ENCODE results near the gene EXOSC6. TPM values are rescaled to one million over a fixed set of nuclear protein-coding genes. Genes with fewer than 3 reads are reported as not detected.
"Not testable (repeated sequence)": the region's sequence is repeated elsewhere in the genome, so short reads cannot be mapped to it uniquely, and the experiment has no call there.

The EXOSC6 gene
- total RNA-seq, 1 donor from 2014 or later = 32.0 TPM

- H3K36me3 Mint-ChIP-seq (ENCODE audit: low read depth) = peaks cover 78% of the 10 kb centered on the region
- ATAC-seq (ENCODE audit: low read depth) = no peak
- no peak overlapping the region for H3K27ac Mint-ChIP-seq
- H3K27me3 Mint-ChIP-seq = no peaks in the 10 kb centered on the region
- no peaks in the 10 kb centered on the region for H3K9me3 Mint-ChIP-seq
- intact Hi-C loops (cut with micrococcal nuclease) = no loop called here
- no peak overlapping the region for H3K4me3 Mint-ChIP-seq
- CTCF ChIA-PET = no interaction called here
- POLR2A ChIA-PET = interaction anchor here (0.7 kb wide), 1 partner anchor 1171 kb away, joined by 10 read pairs; the partner anchor contains the start of gene HAS3
- no peak for TF ChIP-seq CTCF (IDR thresholded peaks at IDR 0.05)
- H3K4me1 Mint-ChIP-seq = no peaks in the 10 kb centered on the region
- no peak for DNase-seq
These were observed 24.7 kb upstream of the EXOSC6 start for GRCh38 chr16:70276392-70276791.

- CTCF ChIA-PET = no interaction called here
- Mint-ChIP-seq H3K4me1 (no peaks in the 10 kb centered on the region), H3K9me3 (no peaks in the 10 kb centered on the region), H3K27ac (no peak overlapping the region), H3K27me3 (no peaks in the 10 kb centered on the region), H3K36me3 (ENCODE audit: low read depth) (peaks cover 80% of the 10 kb centered on the region), H3K4me3 (no peak overlapping the region)
- POLR2A ChIA-PET = no interaction called here
- intact Hi-C loops (cut with micrococcal nuclease) = no loop called here
- no peak for TF ChIP-seq CTCF (IDR thresholded peaks at IDR 0.05)
- ATAC-seq (ENCODE audit: low read depth) (no peak), DNase-seq (no peak)
These were observed 20.0 kb upstream of the EXOSC6 start for GRCh38 chr16:70271696-70272095.

- no peak for TF ChIP-seq CTCF (IDR thresholded peaks at IDR 0.05)
- H3K4me1 Mint-ChIP-seq = no peaks in the 10 kb centered on the region
- ChIA-PET POLR2A (no interaction called here), CTCF (no interaction called here)
- no peak overlapping the region for H3K4me3 Mint-ChIP-seq
- H3K36me3 Mint-ChIP-seq (ENCODE audit: low read depth) = peaks cover 76% of the 10 kb centered on the region
- no peak overlapping the region for H3K27ac Mint-ChIP-seq
- no peaks in the 10 kb centered on the region for H3K27me3 Mint-ChIP-seq
- DNase-seq (no peak), ATAC-seq (ENCODE audit: low read depth) (no peak)
- no peaks in the 10 kb centered on the region for H3K9me3 Mint-ChIP-seq
- intact Hi-C loops (cut with micrococcal nuclease) = no loop called here
These were observed 18.4 kb upstream of the EXOSC6 start for GRCh38 chr16:70270176-70270575.

GRCh38 chr16:70269471-70269870, 17.7 kb upstream of the EXOSC6 start:
- POLR2A ChIA-PET = no interaction called here
- H3K9me3 Mint-ChIP-seq = no peaks in the 10 kb centered on the region
- no peak for TF ChIP-seq CTCF (IDR thresholded peaks at IDR 0.05)
- peaks cover 77% of the 10 kb centered on the region for H3K36me3 Mint-ChIP-seq (ENCODE audit: low read depth)
- H3K27ac Mint-ChIP-seq = no peak overlapping the region
- intact Hi-C loops (cut with micrococcal nuclease) = no loop called here
- no peak overlapping the region for H3K4me3 Mint-ChIP-seq
- DNase-seq (no peak), ATAC-seq (ENCODE audit: low read depth) (no peak)
- H3K4me1 Mint-ChIP-seq = no peaks in the 10 kb centered on the region
- CTCF ChIA-PET = no interaction called here
- H3K27me3 Mint-ChIP-seq = no peaks in the 10 kb centered on the region

GRCh38 chr16:70267922-70268321, 16.2 kb upstream of the EXOSC6 start:
- DNase-seq; intact Hi-C loops (cut with micrococcal nuclease); H3K4me1 Mint-ChIP-seq; H3K4me3 Mint-ChIP-seq; H3K27me3 Mint-ChIP-seq; ATAC-seq (ENCODE audit: low read depth); H3K27ac Mint-ChIP-seq; POLR2A ChIA-PET; H3K9me3 Mint-ChIP-seq: not testable (repeated sequence)
- peaks cover 81% of the 10 kb centered on the region for H3K36me3 Mint-ChIP-seq (ENCODE audit: low read depth)
- CTCF ChIA-PET = interaction anchor here (0.6 kb wide), 1 partner anchor 16 kb away, joined by 3 read pairs; the partner anchor contains the start of gene EXOSC6

- no peak overlapping the region for H3K27ac Mint-ChIP-seq
- H3K27me3 Mint-ChIP-seq = no peaks in the 10 kb centered on the region
These were observed 15.8 kb upstream of the EXOSC6 start for GRCh38 chr16:70267516-70267915.

GRCh38 chr16:70259903-70260302, 8.2 kb upstream of the EXOSC6 start:
- POLR2A ChIA-PET; CTCF ChIA-PET; DNase-seq; H3K27me3 Mint-ChIP-seq; H3K4me1 Mint-ChIP-seq; H3K9me3 Mint-ChIP-seq; H3K4me3 Mint-ChIP-seq; H3K27ac Mint-ChIP-seq; ATAC-seq (ENCODE audit: low read depth): not testable (repeated sequence)
- intact Hi-C loops (cut with micrococcal nuclease) = loop anchor here (10.0 kb wide), 1 partner anchor 95 kb away; no protein-coding TSS in a partner anchor
- peaks cover 91% of the 10 kb centered on the region for H3K36me3 Mint-ChIP-seq (ENCODE audit: low read depth)

More at GRCh38 chr16:70267516-70267915, 15.8 kb upstream of the EXOSC6 start:
- no peaks in the 10 kb centered on the region for H3K4me1 Mint-ChIP-seq
- DNase-seq (no peak), ATAC-seq (ENCODE audit: low read depth) (no peak)
- H3K4me3 Mint-ChIP-seq = no peak overlapping the region
- intact Hi-C loops (cut with micrococcal nuclease) = no loop called here
- CTCF ChIA-PET = no interaction called here
- H3K36me3 Mint-ChIP-seq (ENCODE audit: low read depth) = peaks cover 80% of the 10 kb centered on the region
- TF ChIP-seq CTCF (IDR thresholded peaks at IDR 0.05) = peak; percentile 21
- no peaks in the 10 kb centered on the region for H3K9me3 Mint-ChIP-seq
- POLR2A ChIA-PET = no interaction called here

Data from activated B cell treated with CpG ODN at 0.5 μM for 24 hours (primary cell).